Fibroblast of the aortic adventitia (primary cell): Measurements from ENCODE around the gene ZNF75A. TPM values are rescaled to one million over a fixed set of nuclear protein-coding genes. Genes with fewer than 3 reads are reported as not detected.

ENCODE experiments used
- DNase-seq: peaks from one replicate; pipeline ENCODE4 v3.0.0-alpha.2; 2010; ENCODE audit warnings: low read depth
- H3K4me3 ChIP-seq: 2 replicates; pipeline ENCODE4 v1.5.1; 2011; ENCODE audit warnings: low read depth, mild to moderate bottlenecking, control low read depth, low read length, moderate library complexity
- total RNA-seq: library from RNA; depleted of rRNA; stranded (reverse); fragments of >200 nt; gene quantifications from 2 replicates; pipeline ENCODE4 v1.2.3, GENCODE V29; 2012; ENCODE audit warnings: low replicate concordance
- TF ChIP-seq, protein P1 (sequence below): IDR thresholded peaks from 2 replicates; pipeline ENCODE4 v1.5.1; 2011; ENCODE audit warnings: mild to moderate bottlenecking, low read length, control low read depth, inconsistent platforms; ENCODE audit not compliant: insufficient read depth

The ZNF75A gene
- total RNA-seq, 1 donor = 23.6 TPM

DNA sequence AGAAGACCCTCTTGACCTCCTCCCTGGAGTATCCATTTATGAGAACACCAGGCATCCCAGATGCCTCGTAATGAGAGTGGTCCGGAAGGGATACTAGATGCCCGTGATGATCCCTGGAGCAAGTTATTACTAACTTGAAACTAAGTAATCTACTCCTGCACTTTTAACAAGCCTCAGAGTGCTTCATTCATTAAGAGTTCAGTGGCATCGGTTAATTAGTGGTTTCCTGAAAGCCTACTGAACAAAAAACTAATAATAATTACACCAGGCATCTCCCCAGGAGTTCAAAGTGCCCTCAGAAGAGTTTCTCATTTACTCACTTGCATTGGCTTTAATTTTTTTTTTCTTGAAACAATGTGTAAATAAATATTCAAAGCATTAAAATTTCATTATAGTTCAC is 22.2 kb downstream of the ZNF75A start:
- no peak for DNase-seq
- TF ChIP-seq, protein P1, sequence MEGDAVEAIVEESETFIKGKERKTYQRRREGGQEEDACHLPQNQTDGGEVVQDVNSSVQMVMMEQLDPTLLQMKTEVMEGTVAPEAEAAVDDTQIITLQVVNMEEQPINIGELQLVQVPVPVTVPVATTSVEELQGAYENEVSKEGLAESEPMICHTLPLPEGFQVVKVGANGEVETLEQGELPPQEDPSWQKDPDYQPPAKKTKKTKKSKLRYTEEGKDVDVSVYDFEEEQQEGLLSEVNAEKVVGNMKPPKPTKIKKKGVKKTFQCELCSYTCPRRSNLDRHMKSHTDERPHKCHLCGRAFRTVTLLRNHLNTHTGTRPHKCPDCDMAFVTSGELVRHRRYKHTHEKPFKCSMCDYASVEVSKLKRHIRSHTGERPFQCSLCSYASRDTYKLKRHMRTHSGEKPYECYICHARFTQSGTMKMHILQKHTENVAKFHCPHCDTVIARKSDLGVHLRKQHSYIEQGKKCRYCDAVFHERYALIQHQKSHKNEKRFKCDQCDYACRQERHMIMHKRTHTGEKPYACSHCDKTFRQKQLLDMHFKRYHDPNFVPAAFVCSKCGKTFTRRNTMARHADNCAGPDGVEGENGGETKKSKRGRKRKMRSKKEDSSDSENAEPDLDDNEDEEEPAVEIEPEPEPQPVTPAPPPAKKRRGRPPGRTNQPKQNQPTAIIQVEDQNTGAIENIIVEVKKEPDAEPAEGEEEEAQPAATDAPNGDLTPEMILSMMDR = no peak
- no peak overlapping the region for H3K4me3 ChIP-seq

DNA sequence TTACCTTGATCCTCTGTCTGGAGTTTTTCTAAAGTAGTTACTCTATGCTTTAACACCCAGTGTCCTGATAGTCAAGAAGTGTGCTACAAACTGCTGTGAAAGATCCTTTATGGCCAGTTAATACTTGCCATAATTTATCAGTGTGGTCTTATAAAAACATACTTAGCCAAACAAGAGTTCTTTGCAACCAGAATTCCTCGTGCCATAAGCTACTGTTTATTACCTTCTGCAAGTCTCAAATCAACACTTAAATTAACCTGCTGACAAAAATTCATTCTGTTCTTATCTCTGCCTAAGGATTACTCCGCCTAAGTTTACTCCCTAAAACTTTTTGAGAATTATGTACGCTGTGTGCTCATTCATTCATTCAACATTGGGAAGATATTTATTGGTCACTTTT is 22.8 kb downstream of the ZNF75A start:
- TF ChIP-seq, protein P1 = no peak
- no peak for DNase-seq
- no peak overlapping the region for H3K4me3 ChIP-seq

DNA sequence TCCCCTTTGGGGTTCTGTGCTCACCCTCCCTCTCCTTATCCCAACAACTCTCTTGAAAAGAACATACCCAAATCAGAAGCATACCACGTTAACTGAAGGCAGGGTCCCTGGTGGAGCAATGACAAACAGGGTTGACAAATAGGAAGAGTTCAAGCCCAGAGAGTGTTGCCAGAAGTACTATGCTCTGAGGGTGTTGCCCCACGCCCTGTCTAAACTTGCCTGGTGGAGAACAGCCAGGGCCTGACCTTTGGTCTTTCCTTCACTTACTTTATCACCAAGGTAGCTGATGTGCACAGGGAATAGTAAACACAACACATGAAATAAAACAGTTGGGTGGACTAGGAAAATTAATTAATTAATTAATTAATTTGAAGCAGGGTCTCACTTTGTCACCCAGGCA is 23.3 kb downstream of the ZNF75A start:
- DNase-seq = no peak
- no peak overlapping the region for H3K4me3 ChIP-seq
- TF ChIP-seq, protein P1 = no peak

DNA sequence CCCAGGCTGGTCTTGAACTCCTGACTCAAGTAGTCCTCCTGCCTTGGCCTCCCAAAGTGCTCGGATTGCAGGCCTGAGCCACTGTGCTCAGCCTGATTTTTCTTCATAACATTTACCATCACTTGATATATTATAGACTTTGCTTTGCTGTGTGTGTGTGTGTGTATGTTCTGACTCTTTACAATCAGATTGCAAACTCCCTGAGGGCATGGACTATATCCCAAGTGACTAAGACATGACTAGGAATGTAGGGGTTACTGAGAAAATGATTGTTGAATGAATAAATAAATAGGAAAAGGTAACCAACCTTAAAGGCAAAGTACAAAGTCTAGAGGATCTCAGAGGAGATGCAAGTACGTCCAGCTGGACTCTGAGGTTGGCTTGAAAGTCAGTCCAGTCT is 40.7 kb downstream of the ZNF75A start:
- DNase-seq = no peak
- TF ChIP-seq, protein P1 = no peak
- no peak overlapping the region for H3K4me3 ChIP-seq

DNA sequence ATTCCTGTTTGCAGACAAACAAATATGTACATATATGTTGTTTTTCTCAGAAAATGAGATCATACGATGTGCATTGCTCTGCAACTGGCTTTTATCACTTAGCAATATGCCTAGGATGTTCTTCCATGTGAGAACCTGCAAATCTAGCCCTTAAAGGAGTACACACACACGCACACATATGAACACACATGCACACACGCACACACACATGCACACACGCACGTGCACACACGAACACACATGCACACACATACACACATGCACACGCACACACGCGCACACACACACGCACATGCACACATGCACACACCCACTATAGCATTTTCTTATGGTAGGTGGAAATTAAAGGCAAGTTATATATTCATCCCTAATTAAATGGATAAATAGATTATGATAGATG is 42.3 kb downstream of the ZNF75A start:
- TF ChIP-seq, protein P1 = no peak
- DNase-seq = no peak
- no peak overlapping the region for H3K4me3 ChIP-seq

DNA sequence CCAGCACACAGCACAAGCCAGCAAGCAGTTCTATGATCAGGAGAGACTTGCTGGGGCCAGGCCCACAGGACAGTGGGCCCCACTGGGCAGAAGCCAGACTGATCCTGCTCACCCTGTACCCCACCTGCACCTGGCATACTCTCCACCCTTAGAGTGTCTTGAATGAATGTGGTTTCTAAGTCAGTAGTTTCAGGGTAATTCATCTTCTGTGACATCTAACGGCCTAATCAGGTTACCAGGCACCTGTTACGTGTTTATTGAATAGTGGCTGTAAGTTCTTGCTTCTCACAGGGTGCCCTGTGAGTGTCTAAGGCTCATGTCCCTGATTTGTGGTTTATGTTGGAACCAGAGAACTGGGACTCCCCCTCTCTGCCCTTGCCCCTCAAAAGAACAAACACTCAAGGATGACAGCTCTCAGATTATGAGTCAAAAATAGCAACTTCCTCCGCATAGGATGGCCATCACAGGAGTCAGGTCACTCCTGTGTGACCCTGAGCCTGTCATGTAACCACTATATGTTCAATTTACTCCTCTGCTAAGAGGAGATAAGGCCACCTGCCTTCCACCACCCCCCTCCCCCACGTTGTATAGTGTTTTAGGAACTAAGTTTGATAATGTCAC is 43.4 kb downstream of the ZNF75A start:
- DNase-seq = no peak
- TF ChIP-seq, protein P1 = no peak
- no peak overlapping the region for H3K4me3 ChIP-seq

DNA sequence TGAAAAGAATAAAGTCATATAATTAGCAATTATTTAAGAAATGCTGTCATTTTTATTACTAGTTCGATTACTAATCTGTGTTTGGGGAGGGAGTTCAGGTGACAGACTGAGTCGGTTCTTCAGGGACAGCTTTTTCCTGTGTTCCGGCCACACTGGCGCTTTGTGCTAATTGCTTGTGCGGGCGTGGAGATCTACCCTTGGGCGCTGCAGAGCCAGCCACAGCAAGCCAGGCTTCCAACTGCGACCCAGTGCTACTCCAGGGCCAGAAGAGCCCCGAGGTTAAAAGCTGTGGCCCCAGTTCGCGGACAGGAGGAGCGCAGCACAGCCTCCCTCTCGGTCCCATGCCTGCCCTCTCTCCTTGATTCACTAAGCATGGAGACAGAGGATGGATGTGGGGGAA is 43.9 kb downstream of the ZNF75A start:
- H3K4me3 ChIP-seq = no peak overlapping the region
- TF ChIP-seq, protein P1 = no peak
- DNase-seq = no peak
